Activated CD8-positive, alpha-beta T cell treated with anti-CD3 and anti-CD28 coated beads, Interleukin-2, amount 10 ng/mL, durations not matched to agents 7 days and 5 days (primary cell): ENCODE data around the gene SP7. TPM values are rescaled to one million over a fixed set of nuclear protein-coding genes. Genes with fewer than 3 reads are reported as not detected.

ENCODE experiments used
- ATAC-seq: fragments of 150-1000 bp; cut with Tn5 transposase; one replicate; pipeline ENCODE4 v1.10.0; 2021; ENCODE audit warnings: moderate library complexity
- CTCF ChIA-PET: fragments of 350-600 bp; sonication (Branson Sonifier 250); formaldehyde crosslinking; loops from one replicate; lab custom pipeline; 2021; ENCODE audit warnings: antibody characterized with exemption; lab: Charles Lee
- POLR2A ChIA-PET: fragments of 350-600 bp; sonication (Branson Sonifier 250); formaldehyde crosslinking; loops from one replicate; lab custom pipeline; 2021; ENCODE audit warnings: antibody characterized with exemption; lab: Charles Lee
- DNase-seq: peaks from one replicate; pipeline ENCODE4 v3.0.0-alpha.2; 2020
- H3K27ac Mint-ChIP-seq: one replicate; pipeline ENCODE4 v1.8.0; 2021; ENCODE audit warnings: mild to moderate bottlenecking, mixed read lengths
- H3K27me3 Mint-ChIP-seq: one replicate; pipeline ENCODE4 v1.8.0; 2021; ENCODE audit warnings: low read depth, mixed read lengths
- H3K36me3 Mint-ChIP-seq: one replicate; pipeline ENCODE4 v1.8.0; 2021; ENCODE audit warnings: low read depth, mixed read lengths
- H3K4me1 Mint-ChIP-seq: one replicate; pipeline ENCODE4 v1.8.0; 2021; ENCODE audit warnings: low read depth, mixed read lengths
- H3K4me3 Mint-ChIP-seq: one replicate; pipeline ENCODE4 v1.8.0; 2021; ENCODE audit warnings: mild to moderate bottlenecking, mixed read lengths
- H3K9me3 Mint-ChIP-seq: one replicate; pipeline ENCODE4 v1.8.0; 2022; ENCODE audit warnings: mixed read lengths; ENCODE audit not compliant: insufficient read depth
- total RNA-seq, 2 experiments: library from RNA; stranded (reverse); gene quantifications; one replicate each; pipeline ENCODE4 v1.2.3, GENCODE V29; 2021

The SP7 gene
- not detected for total RNA-seq

- ChIA-PET POLR2A (interaction anchor here (1.0 to 1.2 kb wide), 2 partner anchors 10 to 12 kb away, joined by 4 read pairs; no protein-coding TSS in a partner anchor), CTCF (interaction anchor here (2.2 to 3.3 kb wide), 2 partner anchors 15 to 16 kb away, joined by 7 to 14 read pairs; partner anchors contain the start of gene AAAS)
- Mint-ChIP-seq H3K4me1 (peaks cover 16% of the 10 kb centered on the region), H3K4me3 (no peak within 1 kb of the TSS), H3K27me3 (peaks cover 58% of the 10 kb centered on the region), H3K9me3 (no peaks in the 10 kb centered on the region), H3K36me3 (no peaks in the 10 kb centered on the region), H3K27ac (no peak within 1 kb of the TSS)
- no peak for DNase-seq
- peak; percentile 28 for ATAC-seq
These were observed at the start of gene SP7 for GRCh38 chr12:53336181-53336681. TSS of gene SP7 (minus strand) at chr12:53336354. CDS start at chr12:53335646, 708 bp downstream.

GRCh38 chr12:53383258-53383657 lies 47.1 kb upstream of the SP7 start:
- DNase-seq (no peak), ATAC-seq (no peak)
- Mint-ChIP-seq H3K27me3 (no peaks in the 10 kb centered on the region), H3K36me3 (peaks cover 50% of the 10 kb centered on the region), H3K27ac (peak overlapping the region; percentile 57), H3K9me3 (no peaks in the 10 kb centered on the region), H3K4me1 (peaks cover 55% of the 10 kb centered on the region), H3K4me3 (peak overlapping the region; percentile 52)
- ChIA-PET POLR2A (interaction anchor here (0.5 to 1.0 kb wide), 4 partner anchors 31 to 1010 kb away, joined by 3 read pairs; no protein-coding TSS in a partner anchor), CTCF (interaction anchor here (1.6 to 4.5 kb wide), 5 partner anchors 29 to 60 kb away, joined by 4 to 91 read pairs (median 15); no protein-coding TSS in a partner anchor)

DNA sequence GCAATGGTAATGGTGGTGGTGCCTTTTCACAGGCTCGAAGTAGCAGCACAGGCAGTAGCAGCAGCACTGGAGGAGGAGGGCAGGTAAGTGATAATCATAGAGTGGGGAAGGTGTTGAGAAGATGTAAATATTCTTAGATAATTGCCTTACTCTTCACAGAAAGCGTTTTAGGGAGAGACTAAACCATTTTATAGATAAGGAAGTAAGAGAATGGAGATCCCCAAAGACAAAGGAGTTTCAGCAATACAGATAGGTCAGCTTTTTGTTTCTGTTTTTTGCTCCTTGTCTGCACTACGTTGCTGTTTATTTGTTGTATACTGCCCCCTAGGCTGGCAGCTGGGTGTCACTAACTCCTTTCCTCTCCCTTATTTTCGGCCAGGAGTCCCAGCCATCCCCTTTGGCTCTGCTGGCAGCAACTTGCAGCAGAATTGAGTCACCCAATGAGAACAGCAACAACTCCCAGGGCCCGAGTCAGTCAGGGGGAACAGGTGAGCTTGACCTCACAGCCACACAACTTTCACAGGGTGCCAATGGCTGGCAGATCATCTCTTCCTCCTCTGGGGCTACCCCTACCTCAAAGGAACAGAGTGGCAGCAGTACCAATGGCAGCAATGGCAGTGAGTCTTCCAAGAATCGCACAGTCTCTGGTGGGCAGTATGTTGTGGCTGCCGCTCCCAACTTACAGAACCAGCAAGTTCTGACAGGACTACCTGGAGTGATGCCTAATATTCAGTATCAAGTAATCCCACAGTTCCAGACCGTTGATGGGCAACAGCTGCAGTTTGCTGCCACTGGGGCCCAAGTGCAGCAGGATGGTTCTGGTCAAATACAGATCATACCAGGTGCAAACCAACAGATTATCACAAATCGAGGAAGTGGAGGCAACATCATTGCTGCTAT lies 45.8 kb upstream of the SP7 start:
- Mint-ChIP-seq H3K27ac (peak overlapping the region; percentile 93), H3K36me3 (peaks cover 43% of the 10 kb centered on the region), H3K4me1 (peaks cover 45% of the 10 kb centered on the region), H3K9me3 (no peaks in the 10 kb centered on the region), H3K27me3 (no peaks in the 10 kb centered on the region), H3K4me3 (peak overlapping the region; percentile 94)
- POLR2A ChIA-PET, result interaction anchor here (0.6 to 1.3 kb wide), 5 partner anchors 30 to 119 kb away, joined by 3 to 12 read pairs (median 3); partner anchors contain the start of gene TARBP2
- CTCF ChIA-PET, result interaction anchor here (0.6 to 5.2 kb wide), 24 partner anchors 10 to 223 kb away, joined by 3 to 91 read pairs (median 4); partner anchors contain the start of genes AAAS and TARBP2
- peak; percentile 64 for DNase-seq
- no peak for ATAC-seq

GRCh38 chr12:53380794-53381730 lies 44.9 kb upstream of the SP7 start:
- Mint-ChIP-seq H3K4me1 (peaks cover 40% of the 10 kb centered on the region), H3K36me3 (peaks cover 38% of the 10 kb centered on the region), H3K4me3 (peak overlapping the region; percentile 94), H3K27ac (peak overlapping the region; percentile 93), H3K27me3 (no peaks in the 10 kb centered on the region), H3K9me3 (no peaks in the 10 kb centered on the region)
- ChIA-PET CTCF (interaction anchor here (0.6 to 5.2 kb wide), 22 partner anchors 11 to 222 kb away, joined by 3 to 91 read pairs (median 4); partner anchors contain the start of genes AAAS and TARBP2), POLR2A (interaction anchor here (0.6 to 1.3 kb wide), 4 partner anchors 29 to 120 kb away, joined by 3 to 12 read pairs (median 4); partner anchors contain the start of gene TARBP2)
- DNase-seq (no peak), ATAC-seq (no peak)

GRCh38 chr12:53380104-53380793 lies 44.1 kb upstream of the SP7 start, which contains the start of gene SP1:
TSS of gene SP1 (plus strand) at chr12:53380176. CDS start at chr12:53380292, 116 bp downstream.
- Mint-ChIP-seq H3K36me3 (peaks cover 35% of the 10 kb centered on the region), H3K27ac (peak within 1 kb of the TSS; percentile 93), H3K4me1 (peaks cover 37% of the 10 kb centered on the region), H3K9me3 (no peaks in the 10 kb centered on the region), H3K27me3 (no peaks in the 10 kb centered on the region), H3K4me3 (peak within 1 kb of the TSS; percentile 94)
- DNase-seq (peak; percentile 91), ATAC-seq (peak; percentile 59)
- CTCF ChIA-PET, result interaction anchor here (0.7 to 5.2 kb wide), 14 partner anchors 14 to 190 kb away, joined by 3 to 91 read pairs (median 8); partner anchors contain the start of genes AAAS and TARBP2
- POLR2A ChIA-PET, result interaction anchor here (0.6 to 2.2 kb wide), 15 partner anchors 8 to 171 kb away, joined by 3 to 12 read pairs (median 4); partner anchors contain the start of gene AAAS

- H3K9me3 Mint-ChIP-seq, result no peaks in the 10 kb centered on the region
- no peaks in the 10 kb centered on the region for H3K27me3 Mint-ChIP-seq
- ATAC-seq (peak; percentile 80), DNase-seq (peak; percentile 99)
- CTCF ChIA-PET, result interaction anchor here (0.7 to 5.2 kb wide), 15 partner anchors 9 to 190 kb away, joined by 3 to 69 read pairs (median 4); partner anchors contain the start of genes AAAS and TARBP2
- no peak overlapping the region for H3K27ac Mint-ChIP-seq
- no peak overlapping the region for H3K4me3 Mint-ChIP-seq
- H3K36me3 Mint-ChIP-seq, result peaks cover 32% of the 10 kb centered on the region
- H3K4me1 Mint-ChIP-seq, result peaks cover 35% of the 10 kb centered on the region
- POLR2A ChIA-PET, result interaction anchor here (0.6 to 2.2 kb wide), 17 partner anchors 9 to 198 kb away, joined by 3 to 12 read pairs (median 3); partner anchors contain the start of gene AAAS
These were observed 43.4 kb upstream of the SP7 start for GRCh38 chr12:53379389-53380103.

GRCh38 chr12:53378724-53379388 lies 42.7 kb upstream of the SP7 start:
- Mint-ChIP-seq H3K9me3 (no peaks in the 10 kb centered on the region), H3K4me1 (peaks cover 32% of the 10 kb centered on the region), H3K4me3 (no peak overlapping the region), H3K27me3 (no peaks in the 10 kb centered on the region), H3K36me3 (peaks cover 28% of the 10 kb centered on the region), H3K27ac (no peak overlapping the region)
- ChIA-PET POLR2A (interaction anchor here (1.0 to 2.2 kb wide), 12 partner anchors 9 to 113 kb away, joined by 3 to 12 read pairs (median 4); partner anchors contain the start of genes AAAS and PRR13), CTCF (interaction anchor here (0.7 to 5.2 kb wide), 12 partner anchors 10 to 189 kb away, joined by 3 to 69 read pairs (median 5); partner anchors contain the start of gene AAAS)
- no peak for DNase-seq
- ATAC-seq, result no peak

DNA sequence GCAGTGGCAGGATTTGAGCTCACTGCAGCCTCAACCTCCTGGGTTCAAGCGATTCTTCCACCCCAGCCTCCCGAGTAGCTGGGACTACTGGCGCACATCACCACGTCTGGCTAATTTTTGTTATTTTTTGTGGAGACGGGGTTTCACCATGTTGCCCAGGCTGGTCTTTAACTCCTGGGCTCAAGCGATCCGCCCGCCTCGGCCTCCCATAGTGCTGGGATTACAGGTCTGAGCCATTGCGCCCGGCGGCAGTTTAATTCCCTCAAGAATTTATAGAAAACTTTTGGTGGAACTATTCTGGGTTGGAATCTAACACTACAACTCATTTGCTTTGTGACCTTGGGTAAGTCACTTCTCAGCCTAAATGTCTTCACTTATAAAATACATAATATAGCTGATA lies 42.1 kb upstream of the SP7 start:
- Mint-ChIP-seq H3K27me3 (no peaks in the 10 kb centered on the region), H3K36me3 (peaks cover 22% of the 10 kb centered on the region), H3K9me3 (no peaks in the 10 kb centered on the region), H3K27ac (no peak overlapping the region), H3K4me1 (peaks cover 31% of the 10 kb centered on the region), H3K4me3 (no peak overlapping the region)
- DNase-seq, result no peak
- CTCF ChIA-PET, result interaction anchor here (2.0 to 5.2 kb wide), 4 partner anchors 12 to 56 kb away, joined by 7 to 69 read pairs (median 18); partner anchors contain the start of gene AAAS
- POLR2A ChIA-PET, result interaction anchor here (1.1 to 2.2 kb wide), 3 partner anchors 12 to 63 kb away, joined by 3 to 12 read pairs (median 3); partner anchors contain the start of gene PRR13
- ATAC-seq, result no peak

- CTCF ChIA-PET, result interaction anchor here (1.3 to 5.2 kb wide), 2 partner anchors 24 to 55 kb away, joined by 6 to 69 read pairs; partner anchors contain the start of gene AAAS
- POLR2A ChIA-PET, result no interaction called here
- Mint-ChIP-seq H3K27me3 (no peaks in the 10 kb centered on the region), H3K36me3 (peaks cover 7% of the 10 kb centered on the region), H3K4me3 (no peak overlapping the region), H3K27ac (no peak overlapping the region), H3K9me3 (no peaks in the 10 kb centered on the region), H3K4me1 (peaks cover 26% of the 10 kb centered on the region)
- ATAC-seq, result no peak
- DNase-seq, result no peak
These were observed 40.6 kb upstream of the SP7 start for GRCh38 chr12:53376747-53377146.
